ENCODE results near the gene NANOS2. TPM values are rescaled to one million over a fixed set of nuclear protein-coding genes. Genes with fewer than 3 reads are reported as not detected.
A peak's percentile ranks its signal among the peaks of the same experiment; 100 is the strongest.

The NANOS2 gene
- polyA plus RNA-seq (ENCODE audit: insufficient read length in 4 of 4): not detected

GRCh38 chr19:45913874-45914830 lies at the start of gene NANOS2:
TSS of gene NANOS2 (minus strand) at chr19:45914778. CDS start at chr19:45914693, 85 bp downstream.
- no peak for DNase-seq (ENCODE audit: low read depth in 4 of 4, low spot score in 3 of 4)

DNA sequence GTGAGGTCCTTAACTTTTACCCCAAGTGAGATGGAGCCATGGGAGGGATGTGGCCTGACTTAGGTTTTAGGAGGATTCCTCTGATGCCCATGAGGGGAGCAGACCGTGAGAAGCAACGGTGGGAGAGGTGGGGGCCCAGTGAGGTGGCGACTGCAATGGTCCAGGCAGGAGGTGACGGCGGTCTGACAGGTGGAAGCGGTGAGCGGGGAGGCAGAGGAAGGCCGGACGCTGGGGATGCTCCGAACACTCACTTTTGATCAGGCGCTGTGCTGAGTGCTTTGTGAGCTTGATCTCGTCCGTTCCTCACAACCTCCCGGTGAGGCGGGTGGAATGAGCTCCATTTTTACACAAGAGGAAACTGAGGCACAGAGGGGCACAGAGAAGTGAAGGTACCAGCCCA lies 47.4 kb upstream of the NANOS2 start:
- DNase-seq (ENCODE audit: low read depth in 4 of 4, low spot score in 3 of 4): no peak

DNA sequence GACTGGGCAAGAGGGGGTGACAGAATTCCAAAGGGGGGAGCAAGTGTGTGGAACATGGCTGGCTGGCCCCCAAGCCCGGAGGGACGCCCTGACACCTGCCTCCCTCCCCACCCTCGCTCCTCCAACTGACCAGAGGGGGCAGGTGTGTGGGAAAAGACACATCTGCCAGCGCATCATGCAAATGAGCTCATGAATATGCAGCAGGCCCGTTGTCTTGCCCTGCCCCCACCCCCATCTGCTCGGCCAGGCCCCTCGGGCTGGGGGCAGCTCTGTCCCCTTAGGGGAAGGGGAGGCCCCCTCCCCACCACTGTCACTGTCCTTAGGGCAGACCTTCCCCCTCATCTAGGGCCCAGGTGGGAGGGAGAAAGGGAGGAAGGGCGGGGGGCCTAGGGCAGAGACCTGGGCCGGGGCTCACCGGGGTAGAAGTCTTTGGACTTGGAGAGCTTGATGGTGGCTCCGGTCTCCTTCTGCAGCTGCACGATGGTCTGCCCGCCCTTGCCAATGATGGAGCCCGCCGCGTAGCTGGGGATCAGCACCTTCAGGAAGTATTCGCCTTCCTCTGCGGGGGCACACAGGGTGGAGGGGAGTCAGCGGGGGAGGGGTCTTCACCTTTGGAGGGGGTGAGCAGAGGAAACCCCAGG lies 46.1 kb upstream of the NANOS2 start:
- no peak for DNase-seq (ENCODE audit: low read depth in 4 of 4, low spot score in 3 of 4)

DNA sequence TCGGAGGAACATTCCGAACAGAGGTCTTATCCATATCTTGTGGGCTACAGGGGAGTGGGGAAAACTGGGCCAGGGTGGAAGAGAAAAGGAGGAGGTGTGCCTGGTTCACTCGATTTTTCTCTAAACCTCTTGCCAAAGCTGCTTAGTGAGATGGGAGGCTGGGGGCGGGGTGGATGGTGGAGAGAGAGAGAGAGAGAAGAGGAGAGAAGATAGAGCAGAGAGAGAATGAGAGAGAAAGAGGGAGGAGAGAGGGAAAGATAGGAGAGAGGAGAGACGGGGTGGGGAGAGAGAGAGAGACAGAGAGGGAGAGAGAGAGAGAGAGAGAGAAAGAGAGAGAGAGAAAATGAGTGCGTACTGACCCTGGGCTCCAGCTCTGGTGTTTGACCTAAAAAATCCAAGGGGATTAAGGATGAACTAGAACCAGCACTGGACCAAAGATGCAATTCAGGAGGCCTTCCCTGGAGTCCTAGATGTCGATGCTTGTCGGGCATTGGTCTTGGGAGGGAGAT lies 45.0 kb upstream of the NANOS2 start:
- DNase-seq (ENCODE audit: low read depth in 4 of 4, low spot score in 3 of 4): no peak

GRCh38 chr19:45958769-45959516 lies 44.4 kb upstream of the NANOS2 start:
- no peak for DNase-seq (ENCODE audit: low read depth in 4 of 4, low spot score in 3 of 4)

- no peak for DNase-seq (ENCODE audit: low read depth in 4 of 4, low spot score in 3 of 4)
Measured at GRCh38 chr19:45958320-45958719, 43.7 kb upstream of the NANOS2 start.

DNA sequence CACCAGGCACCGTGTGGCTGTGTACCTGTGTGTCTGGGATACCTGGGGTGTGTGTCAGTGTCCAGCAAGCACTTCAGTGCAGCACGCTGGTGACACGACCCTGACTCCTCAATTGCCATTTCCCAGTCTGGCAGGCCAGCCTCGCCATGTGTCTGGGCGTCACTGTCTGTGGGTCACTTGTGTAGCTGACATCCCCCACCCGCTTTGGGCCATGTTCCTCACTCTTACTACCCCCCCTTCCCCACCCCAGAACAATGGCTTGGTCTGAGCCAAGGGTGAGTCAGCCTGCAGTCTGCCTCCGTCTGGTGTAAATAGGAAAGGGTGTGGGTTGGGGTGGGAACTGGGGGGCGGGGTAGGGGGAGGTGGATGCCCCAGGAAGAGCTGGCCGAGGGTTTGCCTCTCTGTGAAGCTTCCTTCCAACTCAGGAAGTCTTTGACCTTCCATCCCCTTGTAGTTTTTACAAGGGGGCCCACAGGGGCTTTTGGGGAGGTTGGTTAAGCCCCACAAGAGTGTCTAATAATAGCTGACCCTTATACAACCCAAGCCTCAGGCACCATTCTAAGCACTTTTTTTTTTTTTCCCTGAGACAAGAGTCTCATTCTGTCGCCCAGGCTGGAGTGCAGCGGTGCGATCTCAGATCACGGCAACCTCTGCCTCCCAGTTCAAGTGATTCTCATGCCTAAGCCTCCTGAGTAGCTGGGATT lies 41.5 kb upstream of the NANOS2 start:
- DNase-seq (ENCODE audit: low read depth in 4 of 4, low spot score in 3 of 4): no peak

- DNase-seq (ENCODE audit: low read depth in 4 of 4, low spot score in 3 of 4): no peak
Measured at GRCh38 chr19:45954156-45954555, 39.6 kb upstream of the NANOS2 start.

GRCh38 chr19:45953676-45954075 lies 39.1 kb upstream of the NANOS2 start:
- DNase-seq (ENCODE audit: low read depth in 4 of 4, low spot score in 3 of 4): no peak

DNA sequence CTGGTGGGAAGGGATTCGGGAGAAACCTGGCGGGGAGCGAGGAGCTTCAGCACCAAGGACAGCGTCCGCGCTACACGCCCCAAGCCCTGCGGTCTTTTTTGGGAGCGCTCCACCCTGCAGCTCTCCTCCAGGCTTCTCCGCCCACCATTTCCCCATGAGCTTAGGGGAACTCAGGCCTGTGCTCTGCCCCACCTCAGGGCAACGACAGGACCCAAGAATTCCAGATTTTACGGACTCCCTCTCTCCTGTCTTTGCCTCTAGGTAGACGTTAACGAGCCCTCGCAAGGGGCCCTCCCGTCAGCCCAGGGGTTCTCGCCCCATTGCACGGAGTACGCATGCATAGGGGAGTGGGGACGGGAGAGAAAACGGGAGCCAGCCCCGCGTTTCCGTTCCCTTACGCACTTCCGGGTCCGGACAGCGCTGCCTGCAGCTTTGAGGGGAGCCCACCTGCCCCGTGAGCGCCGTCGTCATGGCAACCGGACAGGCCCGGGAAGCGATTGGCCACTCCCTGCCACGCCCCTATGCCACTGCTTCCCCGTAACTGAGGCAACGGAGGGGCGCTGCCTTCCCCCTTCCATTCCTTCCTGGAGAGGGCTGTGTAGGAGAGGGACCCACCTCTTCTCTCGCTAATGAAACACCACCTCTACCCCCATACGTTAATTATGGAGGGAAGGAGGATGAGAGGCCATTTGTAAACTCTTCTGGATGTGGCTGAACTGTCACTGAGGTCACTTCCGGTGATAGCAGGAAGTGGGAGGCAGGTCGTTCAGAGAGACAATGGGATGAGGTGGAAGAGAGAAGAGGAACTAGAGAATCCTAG lies 38.3 kb upstream of the NANOS2 start:
- peak in 1 of 4 donors; percentile 58 for DNase-seq (ENCODE audit: low read depth in 4 of 4, low spot score in 3 of 4)

- DNase-seq (ENCODE audit: low read depth in 4 of 4, low spot score in 3 of 4): no peak
Measured at GRCh38 chr19:45952341-45952685, 37.7 kb upstream of the NANOS2 start.

- DNase-seq (ENCODE audit: low read depth in 4 of 4, low spot score in 3 of 4): no peak
Measured at GRCh38 chr19:45947926-45948325, 33.3 kb upstream of the NANOS2 start.

DNA sequence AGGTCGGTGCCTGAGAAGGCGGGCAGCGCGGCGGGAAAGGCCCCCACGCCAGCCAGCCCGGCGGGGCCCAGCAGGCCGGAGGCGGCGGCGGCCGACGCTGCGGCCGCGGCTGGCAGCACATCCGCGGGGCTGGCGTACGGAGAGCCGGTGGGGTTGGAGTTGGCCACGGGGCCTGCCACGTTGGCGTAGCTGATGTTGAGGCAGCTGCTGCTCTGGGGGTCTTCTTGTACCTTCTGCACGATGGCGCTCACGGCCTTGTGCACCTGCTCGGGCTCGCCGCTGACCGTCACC lies 25.9 kb upstream of the NANOS2 start:
- DNase-seq (ENCODE audit: low read depth in 4 of 4, low spot score in 3 of 4): no peak

DNA sequence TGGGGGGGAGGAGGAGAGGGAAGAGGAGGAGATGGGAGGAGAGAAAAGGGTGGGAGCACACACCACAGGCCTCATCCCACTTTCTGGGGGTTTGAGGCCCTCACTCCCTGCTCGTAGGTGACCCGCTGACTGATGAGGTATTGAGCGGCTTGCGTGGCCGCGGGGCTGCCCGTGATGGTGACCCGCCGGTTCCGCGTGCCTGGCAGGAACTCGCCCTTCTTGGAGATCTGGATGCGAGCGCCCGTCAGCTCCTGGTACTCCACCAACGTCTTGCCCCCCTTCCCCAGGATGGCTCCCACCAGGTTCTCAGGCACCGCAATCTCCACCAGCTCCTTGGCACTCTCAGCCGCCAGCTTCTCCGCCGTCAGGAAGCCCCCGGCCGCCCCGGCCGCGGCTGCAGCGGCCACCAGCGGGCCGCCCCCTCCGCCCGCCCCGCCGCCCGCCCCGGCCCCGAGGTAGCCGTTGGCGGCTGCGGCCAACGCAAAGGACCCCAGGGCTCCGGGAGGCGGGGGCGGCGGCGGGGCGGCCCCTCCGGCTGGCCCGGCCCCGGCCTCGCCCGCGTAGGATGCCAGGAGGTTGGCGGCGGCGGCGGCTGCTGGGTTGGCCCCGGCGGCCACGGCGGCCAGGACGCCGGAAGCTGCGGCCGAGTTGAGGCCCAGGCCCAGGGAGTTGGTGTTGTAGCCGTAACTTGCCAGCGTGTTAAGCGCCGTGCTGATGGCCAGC lies 25.4 kb upstream of the NANOS2 start:
- DNase-seq (ENCODE audit: low read depth in 4 of 4, low spot score in 3 of 4): no peak

- no peak for DNase-seq (ENCODE audit: low read depth in 4 of 4, low spot score in 3 of 4)
Measured at GRCh38 chr19:45938733-45939319, 24.2 kb upstream of the NANOS2 start.

DNA sequence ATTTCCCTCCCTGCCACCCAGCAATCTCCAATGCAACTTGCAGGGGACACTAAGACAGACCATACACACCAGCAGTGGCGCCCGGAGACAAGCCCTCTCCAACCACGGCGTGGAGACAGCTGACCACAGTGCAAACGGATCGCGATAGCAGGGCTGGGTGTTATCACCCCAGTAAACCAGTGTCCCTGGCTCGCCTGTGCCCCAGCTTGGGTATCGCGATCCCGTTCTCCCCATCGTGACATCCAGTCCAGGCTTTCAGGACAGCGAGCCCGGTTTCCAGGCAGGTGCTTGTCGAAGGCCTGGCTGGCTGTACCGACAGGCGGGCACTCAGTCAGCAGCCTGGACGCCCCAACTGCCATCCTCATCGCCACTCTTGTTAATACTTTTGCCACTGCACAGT lies 20.7 kb upstream of the NANOS2 start:
- no peak for DNase-seq (ENCODE audit: low read depth in 4 of 4, low spot score in 3 of 4)

DNA sequence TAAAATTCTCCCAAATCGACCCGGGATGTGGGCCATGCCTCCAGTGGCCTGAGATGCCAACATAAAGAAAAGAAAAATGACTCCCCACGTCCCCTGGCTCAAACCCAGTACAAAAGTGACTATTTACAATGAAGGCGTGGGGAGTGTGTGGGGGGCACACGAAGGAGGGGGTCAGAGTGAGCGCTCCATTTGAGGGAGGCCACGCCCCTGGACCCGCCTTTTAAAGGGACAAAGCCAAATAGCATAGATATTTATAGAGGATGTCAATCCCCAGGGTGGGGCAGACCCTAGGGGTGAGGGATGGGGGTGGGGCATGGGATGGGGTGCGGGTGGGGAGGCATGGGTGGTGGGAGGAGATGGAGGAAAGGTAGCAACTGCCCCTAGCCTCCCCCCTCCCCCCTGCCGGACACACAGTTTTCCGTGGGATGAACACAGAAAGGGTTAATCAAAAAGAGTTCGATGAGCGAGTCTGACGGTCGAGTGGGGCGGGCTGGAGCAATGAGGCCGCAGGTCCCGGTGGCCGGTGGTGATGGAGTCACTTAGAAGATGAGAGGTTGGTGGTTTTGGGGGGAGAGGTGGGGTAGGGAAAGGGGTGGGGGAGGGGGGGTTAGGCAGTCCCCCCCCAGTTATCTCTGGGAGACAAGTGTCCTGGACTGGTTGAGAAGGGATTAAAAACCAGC lies 20.1 kb upstream of the NANOS2 start:
- no peak for DNase-seq (ENCODE audit: low read depth in 4 of 4, low spot score in 3 of 4)

- no peak for DNase-seq (ENCODE audit: low read depth in 4 of 4, low spot score in 3 of 4)
Measured at GRCh38 chr19:45933759-45934158, 19.2 kb upstream of the NANOS2 start.
